ENCODE measurements around the gene TPRG1L.

Gene TPRG1L

GRCh38 chr1:3668585-3669300 lies 43.9 kb downstream of the TPRG1L start:
- no peak for DNase-seq

- DNase-seq, result no peak
These were observed 44.6 kb downstream of the TPRG1L start for GRCh38 chr1:3669421-3669821.

- no peak for DNase-seq
These were observed 45.2 kb downstream of the TPRG1L start for GRCh38 chr1:3669971-3670431.

- DNase-seq, result no peak
These were observed 46.0 kb downstream of the TPRG1L start for GRCh38 chr1:3670823-3671265.

- DNase-seq, result no peak
These were observed 46.8 kb downstream of the TPRG1L start for GRCh38 chr1:3671371-3672180.

GRCh38 chr1:3672231-3672970 lies 47.6 kb downstream of the TPRG1L start:
- no peak for DNase-seq

GRCh38 chr1:3672971-3673361 lies 48.2 kb downstream of the TPRG1L start:
- DNase-seq, result no peak

GRCh38 chr1:3673381-3674099 lies 48.7 kb downstream of the TPRG1L start:
- no peak for DNase-seq

GRCh38 chr1:3674100-3675094 lies 49.6 kb downstream of the TPRG1L start:
- DNase-seq, result no peak

GRCh38 chr1:3675436-3675835 lies 50.6 kb downstream of the TPRG1L start:
- no peak for DNase-seq

- no peak for DNase-seq
These were observed 52.0 kb downstream of the TPRG1L start for GRCh38 chr1:3676581-3677470.

GRCh38 chr1:3677484-3677883 lies 52.7 kb downstream of the TPRG1L start:
- no peak for DNase-seq

- no peak for DNase-seq
These were observed 53.7 kb downstream of the TPRG1L start for GRCh38 chr1:3678361-3679097.

GRCh38 chr1:3679098-3679555 lies 54.3 kb downstream of the TPRG1L start:
- DNase-seq, result no peak
